Bronchial epithelial cell (primary cell): Measurements from ENCODE around the gene PUM2. TPM values are rescaled to one million over a fixed set of nuclear protein-coding genes. Genes with fewer than 3 reads are reported as not detected.
"Not testable (repeated sequence)": the region's sequence is repeated elsewhere in the genome, so short reads cannot be mapped to it uniquely, and the experiment has no call there.

Experiments used
- DNase-seq: peaks from one replicate; pipeline ENCODE4 v3.0.0-alpha.2; 2010; ENCODE audit warnings: low read depth
- FAIRE-seq: peaks from 2 replicates; lab custom pipeline; 2011; peaks lifted over from hg19 to GRCh38; lab: Jason Lieb, UNC
- H3K27me3 ChIP-seq: 2 replicates; pipeline ENCODE4 v1.5.1; 2011; ENCODE audit warnings: low read length; ENCODE audit not compliant: control insufficient read depth, insufficient read depth
- H3K36me3 ChIP-seq: 2 replicates; pipeline ENCODE4 v1.5.1; 2011; ENCODE audit warnings: low read length; ENCODE audit not compliant: control insufficient read depth, insufficient read depth
- H3K4me3 ChIP-seq: 2 replicates; pipeline ENCODE4 v1.5.1; 2011; ENCODE audit warnings: mild to moderate bottlenecking, low read depth, low read length, control low read depth
- CTCF ChIP-seq: IDR thresholded peaks from 2 replicates; pipeline ENCODE4 v1.5.1; 2011; ENCODE audit warnings: mild to moderate bottlenecking, moderate library complexity, low read length, control low read depth, inconsistent platforms; ENCODE audit not compliant: insufficient read depth, severe bottlenecking
- total RNA-seq: library from RNA; depleted of rRNA; stranded (reverse); fragments of >200 nt; gene quantifications from 2 replicates; pipeline ENCODE4 v1.2.1, GENCODE V29; 2014

The PUM2 gene
- total RNA-seq, 1 donor from 2014 or later = 43.7 TPM

GRCh38 chr2:20281876-20282275 is 68.8 kb downstream of the PUM2 start:
- no peaks in the 10 kb centered on the region for H3K27me3 ChIP-seq
- H3K36me3 ChIP-seq = peaks cover 11% of the 10 kb centered on the region
- no peak for TF ChIP-seq CTCF
- no peak overlapping the region for H3K4me3 ChIP-seq
- no peak for FAIRE-seq
- DNase-seq = no peak

- Histone ChIP-seq H3K27me3 (no peaks in the 10 kb centered on the region), H3K36me3 (no peaks in the 10 kb centered on the region), H3K4me3 (no peak overlapping the region)
- FAIRE-seq (no peak), DNase-seq (no peak)
- no peak for TF ChIP-seq CTCF
These were observed 77.6 kb downstream of the PUM2 start for GRCh38 chr2:20273042-20273441.

- not testable (repeated sequence) for DNase-seq, FAIRE-seq, H3K36me3 ChIP-seq, H3K27me3 ChIP-seq, H3K4me3 ChIP-seq
These were observed 82.3 kb downstream of the PUM2 start for GRCh38 chr2:20268317-20268716.

- TF ChIP-seq CTCF = no peak
- FAIRE-seq = no peak
These were observed 83.1 kb downstream of the PUM2 start for GRCh38 chr2:20267529-20267928.

GRCh38 chr2:20264629-20265028 is 86.0 kb downstream of the PUM2 start:
- no peak for FAIRE-seq
- Histone ChIP-seq H3K4me3 (no peak overlapping the region), H3K27me3 (no peaks in the 10 kb centered on the region), H3K36me3 (peaks cover 3% of the 10 kb centered on the region)
- no peak for DNase-seq
- TF ChIP-seq CTCF = no peak

More at GRCh38 chr2:20267529-20267928, 83.1 kb downstream of the PUM2 start:
- Histone ChIP-seq H3K36me3 (peaks cover 2% of the 10 kb centered on the region), H3K4me3 (no peak overlapping the region), H3K27me3 (no peaks in the 10 kb centered on the region)
- DNase-seq = no peak

- Histone ChIP-seq H3K36me3 (peaks cover 10% of the 10 kb centered on the region), H3K4me3 (no peak overlapping the region), H3K27me3 (no peaks in the 10 kb centered on the region)
- FAIRE-seq = no peak
- TF ChIP-seq CTCF = no peak
- DNase-seq = no peak
These were observed 93.2 kb downstream of the PUM2 start for GRCh38 chr2:20257411-20257810.
